Common myeloid progenitor, CD34-positive (primary cell): ENCODE results near the gene TBC1D21.

Source experiments
- CTCF ChIA-PET: fragments of 350-600 bp; sonication (Branson Sonifier 250); formaldehyde crosslinking; loops from one replicate; lab custom pipeline; 2021; ENCODE audit warnings: antibody characterized with exemption; lab: Charles Lee
- POLR2A ChIA-PET: fragments of 350-600 bp; sonication (Branson Sonifier 250); formaldehyde crosslinking; loops from one replicate; lab custom pipeline; 2021; ENCODE audit warnings: antibody characterized with exemption; lab: Charles Lee
- DNase-seq, 3 donors: peaks; one replicate each; pipeline versions ENCODE4 v3.0.0 to v3.0.0-alpha.2; 2013
- H3K27ac ChIP-seq, 2 experiments: 1 replicate in 1 of 2; 2 replicates in 1 of 2; pipeline ENCODE4 v1.7.0; 2013; ENCODE audit warnings: inconsistent platforms in 2 of 2, low read length in 2 of 2, mild to moderate bottlenecking in 2 of 2, low read depth in 1 of 2, moderate library complexity in 1 of 2; ENCODE audit not compliant: severe bottlenecking in 2 of 2, insufficient read depth in 1 of 2, poor library complexity in 1 of 2
- H3K27me3 ChIP-seq, 5 experiments: replicated peaks in 2 of 5; 1 replicate in 3 of 5; 2 replicates in 2 of 5; pipeline versions ENCODE4 v1.6.1 to v1.7.0; 2013; ENCODE audit warnings: low read length in 4 of 5, mild to moderate bottlenecking in 2 of 5, moderate library complexity in 2 of 5, inconsistent platforms in 1 of 5; ENCODE audit not compliant: insufficient read depth in 5 of 5, control insufficient read depth in 4 of 5
- H3K36me3 ChIP-seq, 4 experiments: 1 replicate in 2 of 4; 2 replicates in 2 of 4; pipeline versions ENCODE4 v1.6.1 to v1.7.0; 2013; ENCODE audit warnings: low read length in 3 of 4, control low read depth in 1 of 4, mild to moderate bottlenecking in 1 of 4; ENCODE audit not compliant: control insufficient read depth in 4 of 4, insufficient read depth in 4 of 4
- H3K4me1 ChIP-seq, 4 experiments: 1 replicate in 3 of 4; 2 replicates in 1 of 4; pipeline versions ENCODE4 v1.6.1 to v1.7.1; 2013; ENCODE audit warnings: low read length in 3 of 4, mild to moderate bottlenecking in 3 of 4, control low read depth in 1 of 4, inconsistent platforms in 1 of 4, moderate library complexity in 1 of 4; ENCODE audit not compliant: control insufficient read depth in 4 of 4, insufficient read depth in 4 of 4; ENCODE audit errors: control extremely low read depth in 1 of 4
- H3K4me3 ChIP-seq, 7 experiments: 1 replicate in 4 of 7; 2 replicates in 3 of 7; pipeline versions ENCODE4 v1.5.1 to v1.7.0; 2013; ENCODE audit warnings: mild to moderate bottlenecking in 7 of 7, low read length in 6 of 7, moderate library complexity in 6 of 7, inconsistent platforms in 2 of 7, low read depth in 2 of 7, control low read depth in 1 of 7; ENCODE audit not compliant: insufficient read depth in 4 of 7, control insufficient read depth in 1 of 7; ENCODE audit errors: extremely low read depth in 1 of 7
- H3K9me3 ChIP-seq, 5 experiments: 1 replicate in 4 of 5; 2 replicates in 1 of 5; pipeline versions ENCODE4 v1.6.1 to v1.7.1; 2013; ENCODE audit warnings: low read length in 4 of 5, mild to moderate bottlenecking in 2 of 5, inconsistent platforms in 1 of 5, low read depth in 1 of 5, moderate library complexity in 1 of 5; ENCODE audit not compliant: control insufficient read depth in 4 of 5, insufficient read depth in 2 of 5; ENCODE audit errors: control extremely low read depth in 1 of 5
- WGBS: methylation state at CpG from one replicate; pipeline ENCODE4 v1.1.5; 2013; ENCODE audit not compliant: insufficient coverage; 5-methylcytosine and 5-hydroxymethylcytosine counted together

Gene TBC1D21

DNA sequence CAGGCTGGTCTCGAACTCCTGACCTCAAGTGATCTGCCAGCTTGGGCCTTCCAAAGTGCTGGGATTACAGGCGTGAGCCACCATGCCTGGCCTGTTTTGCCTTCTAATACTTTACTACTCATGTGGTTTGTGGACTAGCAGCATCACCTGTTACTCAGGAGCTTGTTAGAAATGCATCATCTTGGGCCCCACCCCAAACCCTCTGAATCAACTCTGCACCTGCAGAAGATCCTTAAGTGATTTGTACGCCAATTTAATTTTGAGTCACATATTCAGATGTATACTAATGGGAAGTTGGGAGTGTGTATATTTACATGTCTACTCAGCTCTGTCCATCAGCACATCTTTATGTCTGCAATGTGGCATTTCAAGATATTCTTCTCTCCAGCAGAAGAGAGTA is 6.1 kb downstream of the TBC1D21 start:
- Histone ChIP-seq H3K9me3 (no peaks in the 10 kb centered on the region), H3K4me3 (no peak overlapping the region), H3K36me3 (no peaks in the 10 kb centered on the region), H3K4me1 (no peaks in the 10 kb centered on the region), H3K27me3 (no peaks in the 10 kb centered on the region), H3K27ac (no peak overlapping the region)
- ChIA-PET POLR2A (no interaction called here), CTCF (interaction anchor here (1.0 to 1.3 kb wide), 2 partner anchors 8 to 10 kb away, joined by 3 read pairs; no protein-coding TSS in a partner anchor)
- no peak for DNase-seq
- WGBS = 90% methylated on average over 2 of the region's 3 CpGs

DNA sequence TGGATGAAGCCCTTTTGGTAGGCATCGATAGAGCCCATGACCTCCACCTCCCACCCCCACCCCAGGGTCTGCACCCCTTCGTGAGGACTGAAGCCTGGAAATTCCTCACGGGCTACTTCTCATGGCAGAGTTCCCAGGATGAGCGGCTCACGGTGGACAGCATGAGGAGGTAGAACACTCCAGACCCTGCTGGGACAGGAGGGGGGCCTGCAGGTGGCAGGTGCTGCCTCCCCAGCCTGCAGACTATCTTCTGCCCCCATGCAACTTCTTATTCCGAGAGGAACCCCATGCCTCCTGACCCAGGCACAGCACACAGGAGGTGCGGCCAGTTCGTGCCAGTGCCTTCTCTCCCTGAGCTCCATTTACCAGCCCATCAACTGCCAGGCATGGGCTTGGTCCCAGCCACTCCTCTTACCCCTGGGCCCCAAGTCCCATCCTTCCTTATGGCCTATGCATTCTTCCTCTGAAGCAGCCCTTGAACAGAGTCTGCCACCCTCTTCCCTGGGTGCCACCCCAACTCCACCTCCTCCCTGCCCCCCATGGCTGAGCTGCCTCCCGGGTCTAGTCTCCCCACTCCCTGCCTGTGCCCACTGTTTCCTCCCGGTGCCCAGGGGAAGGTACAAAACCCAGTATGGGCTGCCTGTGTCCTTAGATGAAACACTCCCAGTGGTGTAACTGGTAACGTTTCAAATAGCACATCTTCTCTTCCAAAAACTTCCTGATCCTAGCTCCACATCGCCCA is 8.4 kb downstream of the TBC1D21 start:
- Histone ChIP-seq H3K27ac (no peak overlapping the region), H3K36me3 (no peaks in the 10 kb centered on the region), H3K27me3 (no peaks in the 10 kb centered on the region), H3K9me3 (no peaks in the 10 kb centered on the region), H3K4me1 (no peaks in the 10 kb centered on the region), H3K4me3 (no peak overlapping the region)
- CTCF ChIA-PET = no interaction called here
- 89% methylated on average over 9 of the region's 12 CpGs for WGBS
- POLR2A ChIA-PET = interaction anchor here (0.6 kb wide), 1 partner anchor 360 kb away, joined by 4 read pairs; no protein-coding TSS in a partner anchor
- no peak for DNase-seq

DNA sequence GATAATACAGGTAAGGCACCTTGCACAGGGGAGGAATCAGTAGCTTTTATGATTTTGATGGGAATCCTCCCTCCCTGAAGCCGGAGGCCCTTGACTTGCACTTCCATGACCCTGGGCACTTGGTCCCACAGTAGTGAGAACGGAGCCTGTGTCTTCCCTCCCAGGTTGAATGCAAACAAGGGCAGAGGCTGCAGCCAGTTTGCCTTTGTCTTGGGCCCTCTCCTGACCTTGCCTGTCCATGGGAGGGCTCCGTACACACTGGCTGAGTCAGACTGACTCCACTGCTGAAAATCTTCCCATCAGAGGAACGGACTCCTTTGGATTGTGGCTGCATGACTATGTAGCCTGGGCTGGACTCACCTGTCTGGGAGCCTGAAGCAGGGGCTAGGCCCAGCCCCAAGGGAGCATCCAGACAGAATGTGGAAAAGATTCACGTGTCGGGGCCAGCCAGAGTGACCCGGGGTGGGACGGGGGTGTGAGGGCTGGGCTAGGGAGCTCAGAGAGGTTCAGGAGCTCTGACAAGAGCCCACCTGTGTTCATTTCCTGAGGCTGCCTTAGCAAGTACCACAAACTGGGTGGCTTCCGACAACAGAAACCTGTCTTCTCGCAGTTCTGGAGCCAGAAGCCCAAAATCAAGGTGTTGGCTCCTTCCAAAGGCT is 9.5 kb downstream of the TBC1D21 start:
- DNase-seq = no peak
- CTCF ChIA-PET = no interaction called here
- Histone ChIP-seq H3K9me3 (no peaks in the 10 kb centered on the region), H3K27me3 (no peaks in the 10 kb centered on the region), H3K4me1 (no peaks in the 10 kb centered on the region), H3K36me3 (no peaks in the 10 kb centered on the region), H3K4me3 (no peak overlapping the region), H3K27ac (no peak overlapping the region)
- POLR2A ChIA-PET = interaction anchor here (0.6 kb wide), 1 partner anchor 359 kb away, joined by 4 read pairs; no protein-coding TSS in a partner anchor
- 97% methylated on average over 10 of the region's 10 CpGs for WGBS

DNA sequence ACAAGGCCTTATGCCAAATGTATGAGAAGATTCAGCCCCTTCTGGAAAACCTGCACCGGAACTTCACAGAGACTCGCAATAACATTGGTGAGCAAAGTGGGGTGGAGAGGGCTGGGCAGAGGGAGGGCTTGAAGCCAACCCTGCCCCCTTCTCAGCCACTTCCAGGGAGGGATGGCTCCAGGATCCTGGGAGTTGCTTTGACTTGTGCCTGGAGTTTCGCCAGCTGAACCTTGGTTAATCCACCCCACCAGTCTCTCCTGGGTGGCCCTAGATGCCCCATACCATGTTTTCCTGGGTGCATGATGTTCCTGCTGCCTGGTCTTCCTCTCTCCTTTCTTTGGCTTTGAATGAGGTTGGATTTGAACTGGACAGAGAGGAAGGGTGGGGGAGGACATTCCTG is 10.8 kb downstream of the TBC1D21 start:
- Histone ChIP-seq H3K36me3 (no peaks in the 10 kb centered on the region), H3K27me3 (peaks cover 0 to 3% (median 0%) of the 10 kb centered on the region in 5 experiments), H3K27ac (no peak overlapping the region), H3K4me3 (no peak overlapping the region), H3K4me1 (no peaks in the 10 kb centered on the region), H3K9me3 (no peaks in the 10 kb centered on the region)
- WGBS = no CpG with 5 or more reads among the region's 3 CpGs
- CTCF ChIA-PET = interaction anchor here (1.1 kb wide), 1 partner anchor 324 kb away, joined by 3 read pairs; no protein-coding TSS in a partner anchor
- no peak for DNase-seq
- POLR2A ChIA-PET = no interaction called here

DNA sequence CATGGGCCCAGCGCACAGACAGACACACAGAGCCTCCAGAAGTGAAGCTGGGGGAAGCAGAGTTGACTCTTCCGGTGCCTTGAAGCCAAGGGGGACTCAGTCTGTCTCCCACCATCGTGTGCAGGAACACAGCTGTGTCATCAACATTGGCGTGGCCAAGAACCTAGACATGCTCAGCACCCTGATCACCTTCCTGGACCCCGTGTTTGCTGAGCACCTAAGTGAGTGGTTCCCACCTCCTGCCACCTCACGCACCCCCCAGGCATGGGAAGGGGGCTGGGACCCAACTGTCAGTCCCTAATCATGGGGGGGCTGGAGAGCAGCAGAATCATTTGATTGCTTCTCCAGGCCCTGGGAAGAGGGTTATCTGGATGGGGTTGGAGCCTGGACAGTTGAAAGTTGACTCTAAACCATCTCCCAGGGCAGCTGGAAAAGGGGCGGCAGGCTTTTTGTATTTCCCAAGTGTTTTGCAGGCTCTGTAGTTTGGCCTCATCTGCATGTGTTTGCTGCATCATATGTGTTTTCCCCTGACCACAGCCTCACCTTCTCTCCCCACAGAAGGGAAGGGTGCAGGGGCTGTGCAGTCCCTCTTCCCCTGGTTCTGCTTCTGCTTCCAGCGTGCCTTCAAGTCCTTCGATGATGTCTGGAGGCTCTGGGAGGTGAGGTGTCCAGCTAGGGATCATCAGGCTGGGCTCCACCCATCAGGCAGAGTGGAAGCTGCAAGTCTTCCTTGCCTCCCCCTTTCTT is 12.8 kb downstream of the TBC1D21 start:
- no peaks in the 10 kb centered on the region for H3K36me3 ChIP-seq
- 94% methylated on average over 7 of the region's 9 CpGs for WGBS
- ChIA-PET POLR2A (interaction anchor here (0.6 kb wide), 1 partner anchor 46 kb away, joined by 3 read pairs; no protein-coding TSS in a partner anchor), CTCF (interaction anchor here (1.5 kb wide), 1 partner anchor 12 kb away, joined by 4 read pairs; the partner anchor contains the start of gene TBC1D21)
- DNase-seq = no peak
- H3K9me3 ChIP-seq = no peaks in the 10 kb centered on the region
- H3K4me3 ChIP-seq = no peak overlapping the region
- no peak overlapping the region for H3K27ac ChIP-seq
- no peaks in the 10 kb centered on the region for H3K4me1 ChIP-seq
- peaks cover 0 to 6% (median 0%) of the 10 kb centered on the region in 5 experiments for H3K27me3 ChIP-seq

DNA sequence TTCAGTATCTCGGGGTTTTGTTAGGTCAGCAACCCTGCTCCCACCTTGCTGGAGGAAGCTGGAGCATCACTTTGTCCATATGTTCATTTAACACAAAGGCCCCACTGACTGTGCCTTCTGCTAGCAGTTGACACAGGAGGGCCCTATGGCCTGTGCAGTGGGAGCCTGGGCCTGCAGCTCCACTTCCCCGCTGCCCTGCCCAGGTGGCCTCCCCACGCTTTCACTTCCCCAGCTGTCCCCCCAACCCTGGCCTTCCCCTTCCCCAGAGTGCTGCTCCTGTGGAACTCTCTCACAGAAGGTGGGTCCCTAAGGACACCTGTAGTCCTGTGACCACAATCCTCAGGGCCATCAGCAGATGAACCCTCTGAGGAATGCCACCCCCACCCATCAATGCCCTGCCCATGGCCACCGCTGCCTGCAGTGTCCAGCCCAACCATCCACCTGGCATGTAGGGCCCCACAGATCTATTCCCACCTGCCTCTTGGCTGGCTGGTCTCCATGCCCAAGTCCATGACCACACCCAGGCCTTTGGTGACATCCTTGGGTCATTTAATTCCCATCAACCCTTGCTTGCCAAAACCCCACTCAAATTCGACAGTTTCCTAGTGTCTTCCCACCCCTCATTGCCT is 13.5 kb downstream of the TBC1D21 start:
- no peaks in the 10 kb centered on the region for H3K36me3 ChIP-seq
- no peak overlapping the region for H3K27ac ChIP-seq
- 96% methylated on average over 4 of the region's 5 CpGs for WGBS
- no peaks in the 10 kb centered on the region for H3K4me1 ChIP-seq
- H3K27me3 ChIP-seq = peaks cover 0 to 6% (median 0%) of the 10 kb centered on the region in 5 experiments
- no peak overlapping the region for H3K4me3 ChIP-seq
- H3K9me3 ChIP-seq = no peaks in the 10 kb centered on the region
- ChIA-PET CTCF (no interaction called here), POLR2A (interaction anchor here (0.6 kb wide), 1 partner anchor 45 kb away, joined by 3 read pairs; no protein-coding TSS in a partner anchor)
- DNase-seq = no peak
